Gastrocnemius medialis (tissue), 4 donors: ENCODE measurements around the gene HTR2C.

Experiments
- CTCF ChIP-seq, 5 experiments: fragments of 450-650 bp in 3 of 5; fragments of 200-600 bp in 2 of 5; sonication (generic) in 2 of 5; IDR thresholded peaks in 4 of 5; conservative IDR thresholded peaks in 1 of 5; 1 replicate in 4 of 5; 2 replicates in 1 of 5; pipeline ENCODE4 v1.5.1; 2016 to 2019; ENCODE audit warnings: antibody characterized with exemption in 5 of 5, mild to moderate bottlenecking in 3 of 5, moderate library complexity in 3 of 5
- POLR2A ChIP-seq, 2 donors: fragments of 450-650 bp; IDR thresholded peaks; one replicate each; pipeline ENCODE4 v1.6.1; 2017; ENCODE audit warnings: antibody characterized with exemption in 2 of 2, mild to moderate bottlenecking in 2 of 2, moderate library complexity in 2 of 2

- TF ChIP-seq CTCF (IDR thresholded peaks at IDR 0.05 in 4 of 5, conservative IDR thresholded peaks at IDR 0.05 in 1 of 5) (no peak), POLR2A (IDR thresholded peaks at IDR 0.05) (no peak)
Observed at GRCh38 chrX:114675365-114675764, 91.5 kb downstream of the HTR2C start.
